Adrenal gland (tissue), 5 donors: ENCODE measurements around the gene BLM.

ENCODE experiments used
- POLR2A ChIP-seq, 2 donors: fragments of 450-650 bp; IDR thresholded peaks; one replicate each; pipeline ENCODE4 v1.6.1; 2017; ENCODE audit warnings: antibody characterized with exemption in 2 of 2, mild to moderate bottlenecking in 2 of 2, moderate library complexity in 1 of 2
- TF ChIP-seq, protein P1 (sequence below), 6 experiments: fragments of 450-650 bp in 4 of 6; fragments of 200-600 bp in 2 of 6; sonication (generic) in 1 of 6; IDR thresholded peaks; 1 replicate in 5 of 6; 2 replicates in 1 of 6; pipeline versions ENCODE4 v1.5.1 to v1.8.0; 2016 to 2021; ENCODE audit warnings: antibody characterized with exemption in 6 of 6, mild to moderate bottlenecking in 2 of 6, moderate library complexity in 1 of 6
- donor health status: DM: no; HTN: no; CAD: no.

DNA sequence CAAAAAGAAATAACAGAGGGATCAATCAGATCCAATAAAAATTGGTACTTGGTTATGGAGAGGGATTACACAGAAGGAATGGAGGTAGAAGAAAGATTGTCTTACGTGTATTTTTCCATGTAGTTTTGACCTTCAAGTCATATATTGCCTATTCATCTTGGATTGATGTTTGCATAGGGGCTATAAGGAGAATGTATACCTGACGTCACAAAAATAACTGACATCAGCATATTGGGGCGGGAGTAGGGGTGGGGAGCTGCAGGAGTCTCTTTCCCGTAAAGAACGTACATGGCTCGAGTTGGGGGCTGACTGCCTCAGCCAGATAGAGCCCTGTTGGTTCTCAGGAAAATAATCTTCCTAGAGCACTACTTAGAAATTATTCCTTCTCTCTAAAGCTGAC lies 145.3 kb downstream of the BLM start:
- TF ChIP-seq, protein P1, sequence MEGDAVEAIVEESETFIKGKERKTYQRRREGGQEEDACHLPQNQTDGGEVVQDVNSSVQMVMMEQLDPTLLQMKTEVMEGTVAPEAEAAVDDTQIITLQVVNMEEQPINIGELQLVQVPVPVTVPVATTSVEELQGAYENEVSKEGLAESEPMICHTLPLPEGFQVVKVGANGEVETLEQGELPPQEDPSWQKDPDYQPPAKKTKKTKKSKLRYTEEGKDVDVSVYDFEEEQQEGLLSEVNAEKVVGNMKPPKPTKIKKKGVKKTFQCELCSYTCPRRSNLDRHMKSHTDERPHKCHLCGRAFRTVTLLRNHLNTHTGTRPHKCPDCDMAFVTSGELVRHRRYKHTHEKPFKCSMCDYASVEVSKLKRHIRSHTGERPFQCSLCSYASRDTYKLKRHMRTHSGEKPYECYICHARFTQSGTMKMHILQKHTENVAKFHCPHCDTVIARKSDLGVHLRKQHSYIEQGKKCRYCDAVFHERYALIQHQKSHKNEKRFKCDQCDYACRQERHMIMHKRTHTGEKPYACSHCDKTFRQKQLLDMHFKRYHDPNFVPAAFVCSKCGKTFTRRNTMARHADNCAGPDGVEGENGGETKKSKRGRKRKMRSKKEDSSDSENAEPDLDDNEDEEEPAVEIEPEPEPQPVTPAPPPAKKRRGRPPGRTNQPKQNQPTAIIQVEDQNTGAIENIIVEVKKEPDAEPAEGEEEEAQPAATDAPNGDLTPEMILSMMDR (IDR thresholded peaks at IDR 0.05) = no peak
- TF ChIP-seq POLR2A (IDR thresholded peaks at IDR 0.05) = no peak
